Caco-2 (cell line): ENCODE data around the gene TMEM69. TPM values are rescaled to one million over a fixed set of nuclear protein-coding genes. Genes with fewer than 3 reads are reported as not detected.

Experiments
- BruUV-seq: library from RNA; stranded (reverse); fragments of 400-500 nt; replicated peaks from 2 replicates; lab custom pipeline; 2021; lab: Mats Ljungman, UMichigan
- CTCF ChIA-PET: fragments of 300-600 bp; sonication (Branson Sonifier 250); formaldehyde crosslinking; loops from one replicate; lab custom pipeline; 2022; ENCODE audit warnings: antibody characterized with exemption; lab: Charles Lee
- POLR2A ChIA-PET: fragments of 300-600 bp; sonication (Branson Sonifier 250); formaldehyde crosslinking; loops from one replicate; lab custom pipeline; 2022; ENCODE audit warnings: antibody characterized with exemption; lab: Charles Lee
- DNase-seq, 2 experiments: peaks; one replicate each; pipeline versions ENCODE4 v3.0.0 to v3.0.0-alpha.2; 2020 to 2022
- H3K27me3 ChIP-seq: replicated peaks from 2 replicates; pipeline ENCODE4 v1.6.0; 2011; ENCODE audit warnings: low read length; ENCODE audit not compliant: control insufficient read depth, insufficient read depth
- H3K36me3 ChIP-seq: 2 replicates; pipeline ENCODE4 v1.5.1; 2011; ENCODE audit warnings: low read length; ENCODE audit not compliant: control insufficient read depth, insufficient read depth
- H3K4me1 ChIP-seq: fragments of 250-450 bp; sonication (Bioruptor Pico); 2 replicates; pipeline ENCODE4 v1.5.1; 2020; ENCODE audit warnings: mild to moderate bottlenecking
- H3K4me3 ChIP-seq: 2 replicates; pipeline ENCODE4 v1.5.1; 2011; ENCODE audit warnings: low read depth, mild to moderate bottlenecking, control low read depth, low read length
- H3K9me3 ChIP-seq: fragments of 250-450 bp; sonication (Bioruptor Pico); 2 replicates; pipeline ENCODE4 v1.5.1; 2020; ENCODE audit warnings: mild to moderate bottlenecking, moderate library complexity
- H3K27ac Mint-ChIP-seq: one replicate; pipeline ENCODE4 v1.8.0; 2022; ENCODE audit warnings: mixed read lengths; ENCODE audit not compliant: unreplicated experiment
- H3K27me3 Mint-ChIP-seq: one replicate; pipeline ENCODE4 v1.8.0; 2022; ENCODE audit warnings: mixed read lengths; ENCODE audit not compliant: insufficient read depth, unreplicated experiment
- H3K36me3 Mint-ChIP-seq: one replicate; pipeline ENCODE4 v1.8.0; 2022; ENCODE audit warnings: mild to moderate bottlenecking, mixed read lengths; ENCODE audit not compliant: insufficient read depth, unreplicated experiment
- H3K4me1 Mint-ChIP-seq: one replicate; pipeline ENCODE4 v1.8.0; 2022; ENCODE audit warnings: low read depth, mixed read lengths; ENCODE audit not compliant: unreplicated experiment
- H3K4me3 Mint-ChIP-seq: one replicate; pipeline ENCODE4 v1.8.0; 2022; ENCODE audit warnings: mild to moderate bottlenecking, moderate library complexity, mixed read lengths; ENCODE audit not compliant: unreplicated experiment
- H3K9me3 Mint-ChIP-seq: one replicate; pipeline ENCODE4 v1.8.0; 2022; ENCODE audit warnings: mixed read lengths; ENCODE audit not compliant: unreplicated experiment
- CTCF ChIP-seq, 2 experiments: fragments of 200-600 bp in 1 of 2; IDR thresholded peaks; 1 replicate in 1 of 2; 2 replicates in 1 of 2; pipeline versions ENCODE4 v1.5.1 to v1.8.0; 2011 to 2022; ENCODE audit warnings: antibody characterized with exemption in 1 of 2, control low read depth in 1 of 2, inconsistent platforms in 1 of 2, low read depth in 1 of 2, low read length in 1 of 2, mild to moderate bottlenecking in 1 of 2, moderate library complexity in 1 of 2; ENCODE audit not compliant: insufficient read depth in 1 of 2, severe bottlenecking in 1 of 2, unreplicated experiment in 1 of 2
- intact Hi-C: fragments of 100-400 bp; cut with micrococcal nuclease; formaldehyde crosslinking; loops from one replicate; pipeline ENCODE4 v1.10.0; 2022; ENCODE audit not compliant: unreplicated experiment
- total RNA-seq: library from RNA; stranded (reverse); gene quantifications from 2 replicates; pipeline ENCODE4 v1.2.3, GENCODE V29; 2022

Gene TMEM69
- total RNA-seq, 1 experiment from 2014 or later: 21.5 TPM

- H3K27me3 ChIP-seq: no peaks in the 10 kb centered on the region
- BruUV-seq: no TSS peak
- peaks cover 7% of the 10 kb centered on the region; the same call in 1 of the 2 replicates for H3K4me1 ChIP-seq
- no peaks in the 10 kb centered on the region for H3K27me3 Mint-ChIP-seq
- H3K36me3 ChIP-seq: 0 out of 2 replicates have a peak, but pooled peaks cover 1% of the 10 kb centered on the region
- H3K9me3 ChIP-seq: no peaks in the 10 kb centered on the region
- no peak overlapping the region for H3K27ac Mint-ChIP-seq
- POLR2A ChIA-PET: no interaction called here
- no peaks in the 10 kb centered on the region for H3K9me3 Mint-ChIP-seq
- CTCF ChIA-PET: no interaction called here
- no peak for TF ChIP-seq CTCF (IDR thresholded peaks at IDR 0.05; ENCODE audit: insufficient read depth in 1 of 2, low read depth in 1 of 2, low read length in 1 of 2, severe bottlenecking in 1 of 2, unreplicated experiment in 1 of 2)
- no peak overlapping the region for H3K4me3 ChIP-seq
- DNase-seq: peak in 1 of 2 experiments; percentile 20
- H3K36me3 Mint-ChIP-seq: peaks cover 51% of the 10 kb centered on the region
- intact Hi-C loops: no loop called here
- H3K4me1 Mint-ChIP-seq: peaks cover 7% of the 10 kb centered on the region
- no peak overlapping the region for H3K4me3 Mint-ChIP-seq
These were observed 29.8 kb upstream of the TMEM69 start for GRCh38 chr1:45658171-45658570.

GRCh38 chr1:45659222-45659621, 28.8 kb upstream of the TMEM69 start:
- no peak overlapping the region for H3K27ac Mint-ChIP-seq
- intact Hi-C loops: no loop called here

GRCh38 chr1:45660336-45660735, 27.6 kb upstream of the TMEM69 start:
- Histone ChIP-seq H3K4me1 (peaks cover 7% of the 10 kb centered on the region; the same call in 1 of the 2 replicates), H3K27me3 (no peaks in the 10 kb centered on the region), H3K9me3 (no peaks in the 10 kb centered on the region), H3K4me3 (no peak overlapping the region), H3K36me3 (0 out of 2 replicates have a peak, but pooled peaks cover 1% of the 10 kb centered on the region)
- no peak for DNase-seq
- Mint-ChIP-seq H3K36me3 (peaks cover 45% of the 10 kb centered on the region), H3K9me3 (no peaks in the 10 kb centered on the region), H3K4me1 (peaks cover 7% of the 10 kb centered on the region), H3K27ac (no peak overlapping the region), H3K27me3 (no peaks in the 10 kb centered on the region), H3K4me3 (no peak overlapping the region)
- ChIA-PET CTCF (no interaction called here), POLR2A (no interaction called here)
- BruUV-seq: no TSS peak
- no peak for TF ChIP-seq CTCF (IDR thresholded peaks at IDR 0.05; ENCODE audit: insufficient read depth in 1 of 2, low read depth in 1 of 2, low read length in 1 of 2, severe bottlenecking in 1 of 2, unreplicated experiment in 1 of 2)
- intact Hi-C loops: no loop called here

More at GRCh38 chr1:45659222-45659621, 28.8 kb upstream of the TMEM69 start:
- Histone ChIP-seq H3K4me1 (peaks cover 7% of the 10 kb centered on the region; the same call in 1 of the 2 replicates), H3K27me3 (no peaks in the 10 kb centered on the region), H3K4me3 (no peak overlapping the region), H3K36me3 (0 out of 2 replicates have a peak, but pooled peaks cover 1% of the 10 kb centered on the region), H3K9me3 (no peaks in the 10 kb centered on the region)
- POLR2A ChIA-PET: no interaction called here
- H3K27me3 Mint-ChIP-seq: no peaks in the 10 kb centered on the region
- no peaks in the 10 kb centered on the region for H3K9me3 Mint-ChIP-seq
- BruUV-seq: no TSS peak
- no peak for DNase-seq
- CTCF ChIA-PET: no interaction called here
- no peak for TF ChIP-seq CTCF (IDR thresholded peaks at IDR 0.05; ENCODE audit: insufficient read depth in 1 of 2, low read depth in 1 of 2, low read length in 1 of 2, severe bottlenecking in 1 of 2, unreplicated experiment in 1 of 2)
- H3K4me3 Mint-ChIP-seq: no peak overlapping the region
- H3K36me3 Mint-ChIP-seq: peaks cover 54% of the 10 kb centered on the region
- peaks cover 7% of the 10 kb centered on the region for H3K4me1 Mint-ChIP-seq
